K562 (cell line): ENCODE results near the gene FOXJ3. TPM values are rescaled to one million over a fixed set of nuclear protein-coding genes. Genes with fewer than 3 reads are reported as not detected.

Experiments used
- ARID2 ChIP-seq: fragments of 450-650 bp; IDR thresholded peaks from 2 replicates; pipeline ENCODE4 v1.6.1; 2017; ENCODE audit warnings: antibody characterized with exemption, mild to moderate bottlenecking
- CEBPG ChIP-seq, 3 experiments: fragments of 200-800 bp in 1 of 3; sonication (Bioruptor generic) in 1 of 3; sonication (generic) in 1 of 3; formaldehyde crosslinking in 1 of 3; IDR thresholded peaks in 2 of 3; conservative IDR thresholded peaks in 1 of 3; 2 replicates each; pipeline versions ENCODE4 v1.6.1 to v1.8.0; 2016 to 2022; ENCODE audit warnings: missing compliant biosample characterization in 2 of 3, missing genetic modification characterization in 2 of 3, mild to moderate bottlenecking in 1 of 3, missing genetic modification reagents in 1 of 3
- CREM ChIP-seq: IDR thresholded peaks from 2 replicates; pipeline ENCODE4 v1.6.1; 2014; ENCODE audit warnings: antibody characterized with exemption, low read depth
- ETV5 ChIP-seq: sonication (generic); formaldehyde crosslinking; IDR thresholded peaks from 2 replicates; pipeline ENCODE4 v1.4.0; 2020; ENCODE audit warnings: low read depth, mild to moderate bottlenecking, missing genetic modification reagents
- ETV6 ChIP-seq, 3 experiments: fragments of 150-350 bp in 1 of 3; sonication (generic) in 1 of 3; formaldehyde crosslinking in 1 of 3; IDR thresholded peaks; 2 replicates each; pipeline versions ENCODE4 v1.6.1 to v1.8.0; 2014 to 2022; ENCODE audit warnings: borderline replicate concordance in 2 of 3, low read depth in 2 of 3, antibody characterized with exemption in 1 of 3, low read length in 1 of 3, mild to moderate bottlenecking in 1 of 3, missing genetic modification reagents in 1 of 3
- HNRNPL ChIP-seq: fragments of 200-400 bp; formaldehyde crosslinking; IDR thresholded peaks from 2 replicates; pipeline ENCODE4 v1.6.1; 2017; ENCODE audit warnings: low read depth, mild to moderate bottlenecking, low read length
- MTA2 ChIP-seq: fragments of 450-650 bp; IDR thresholded peaks from 2 replicates; pipeline ENCODE4 v1.6.1; 2016; ENCODE audit warnings: low read depth
- NR2C2 ChIP-seq, 2 experiments: fragments of 200-800 bp in 1 of 2; sonication (Bioruptor generic) in 1 of 2; sonication (generic) in 1 of 2; formaldehyde crosslinking in 1 of 2; IDR thresholded peaks; 2 replicates each; pipeline versions ENCODE4 v1.6.1 to v1.8.0; 2016 to 2022; ENCODE audit warnings: mild to moderate bottlenecking in 1 of 2, missing compliant biosample characterization in 1 of 2, missing genetic modification characterization in 1 of 2, missing genetic modification reagents in 1 of 2
- RAD21 ChIP-seq, 2 experiments: fragments of 250-450 bp in 1 of 2; fragments of 450-650 bp in 1 of 2; sonication (Bioruptor Pico) in 1 of 2; formaldehyde crosslinking in 1 of 2; IDR thresholded peaks in 1 of 2; conservative IDR thresholded peaks in 1 of 2; 2 replicates each; pipeline versions ENCODE4 v1.4.0 to v1.8.0; 2020 to 2022; ENCODE audit warnings: mild to moderate bottlenecking in 2 of 2, moderate library complexity in 1 of 2
- RBM14 ChIP-seq: fragments of 200-400 bp; formaldehyde crosslinking; IDR thresholded peaks from 2 replicates; pipeline ENCODE4 v1.6.1; 2018; ENCODE audit warnings: low read depth, mild to moderate bottlenecking, low read length, moderate library complexity, borderline replicate concordance; ENCODE audit not compliant: insufficient read depth
- RBM39 ChIP-seq: fragments of 200-400 bp; formaldehyde crosslinking; optimal IDR thresholded peaks from 2 replicates; pipeline ENCODE3; 2018; ENCODE audit warnings: low read depth, low read length
- SMAD3 ChIP-seq: fragments of 450-650 bp; formaldehyde crosslinking; conservative IDR thresholded peaks from 2 replicates; pipeline ENCODE4 v1.4.0; 2020; ENCODE audit warnings: mild to moderate bottlenecking
- SMC3 ChIP-seq: conservative IDR thresholded peaks from 2 replicates; pipeline ENCODE4 v1.6.1; 2011; ENCODE audit warnings: low read depth, low read length, improper control_type of control experiment; ENCODE audit not compliant: insufficient read depth
- STAG1 ChIP-seq: sonication (generic); formaldehyde crosslinking; IDR thresholded peaks from 2 replicates; pipeline ENCODE4 v1.5.0; 2020; ENCODE audit warnings: missing genetic modification reagents, borderline replicate concordance
- TBP ChIP-seq: optimal IDR thresholded peaks from 2 replicates; pipeline ENCODE3; 2011; ENCODE audit warnings: low read depth, low read length, improper control_type of control experiment
- XRCC5 ChIP-seq: fragments of 200-400 bp; formaldehyde crosslinking; IDR thresholded peaks from 2 replicates; pipeline ENCODE4 v1.6.1; 2017; ENCODE audit warnings: low read depth, mild to moderate bottlenecking, low read length
- ZBTB43 ChIP-seq: sonication (generic); formaldehyde crosslinking; IDR thresholded peaks from 2 replicates; pipeline ENCODE4 v1.8.0; 2023; ENCODE audit warnings: mild to moderate bottlenecking, missing genetic modification reagents
- ZBTB9 ChIP-seq: fragments of 450-650 bp; formaldehyde crosslinking; IDR thresholded peaks from 2 replicates; pipeline ENCODE4 v1.4.0; 2020; ENCODE audit warnings: mild to moderate bottlenecking, moderate library complexity
- ZEB2 ChIP-seq: fragments of 450-650 bp; IDR thresholded peaks from 2 replicates; pipeline ENCODE4 v1.6.1; 2016
- ZFP1 ChIP-seq: fragments of 450-650 bp; formaldehyde crosslinking; IDR thresholded peaks from 2 replicates; pipeline ENCODE4 v1.4.0; 2020; ENCODE audit warnings: mild to moderate bottlenecking, mixed read lengths
- ZKSCAN8 ChIP-seq: fragments of 200-800 bp; sonication (Bioruptor generic); IDR thresholded peaks from 2 replicates; pipeline ENCODE4 v1.6.1; 2016; ENCODE audit warnings: missing genetic modification characterization, missing compliant biosample characterization
- ZNF165 ChIP-seq: fragments of 250-450 bp; sonication (Bioruptor Pico); IDR thresholded peaks from 2 replicates; pipeline ENCODE4 v1.4.0; 2020; ENCODE audit warnings: borderline replicate concordance
- ZNF695 ChIP-seq: fragments of 450-650 bp; formaldehyde crosslinking; IDR thresholded peaks from 2 replicates; pipeline ENCODE4 v1.4.0; 2020; ENCODE audit warnings: mild to moderate bottlenecking, moderate library complexity
- polyA plus RNA-seq, 8 experiments: library from polyadenylated mRNA; depleted of rRNA in 4 of 8; stranded (reverse) in 5 of 8; unstranded in 3 of 8; fragments of >200 nt; fragmentation: Nextera tagmentation in 2 of 8; fragmentation: Illumina TruSeq in 1 of 8; extraction: Ambion mirVana in 2 of 8; extraction: Trizol in 1 of 8; gene quantifications; 2 replicates each; pipeline versions ENCODE4 v1.2.1 to v1.2.3, GENCODE V29; 2011 to 2014; ENCODE audit warnings: inconsistent platforms in 1 of 8, missing spikeins in 1 of 8
- total RNA-seq, 7 experiments: library from RNA; depleted of rRNA in 6 of 7; stranded (reverse); fragments of >200 nt in 6 of 7; fragmentation: Illumina TruSeq in 2 of 7; extraction: Trizol in 2 of 7; gene quantifications; 2 replicates each; pipeline versions ENCODE4 v1.2.1 to v1.2.3, GENCODE V29; 2011 to 2021; ENCODE audit warnings: low replicate concordance in 1 of 7
- TF ChIP-seq, protein P1 (sequence below): IDR thresholded peaks from 2 replicates; pipeline ENCODE4 v1.6.1; 2014; ENCODE audit warnings: antibody characterized with exemption

FOXJ3 gene
- total and polyA plus RNA-seq, 9 of the 15 experiments (the other 6 are each of a cell fraction or from before 2014, with no cell fraction given), result 8.7 to 35.3 (median 23.4) TPM

DNA sequence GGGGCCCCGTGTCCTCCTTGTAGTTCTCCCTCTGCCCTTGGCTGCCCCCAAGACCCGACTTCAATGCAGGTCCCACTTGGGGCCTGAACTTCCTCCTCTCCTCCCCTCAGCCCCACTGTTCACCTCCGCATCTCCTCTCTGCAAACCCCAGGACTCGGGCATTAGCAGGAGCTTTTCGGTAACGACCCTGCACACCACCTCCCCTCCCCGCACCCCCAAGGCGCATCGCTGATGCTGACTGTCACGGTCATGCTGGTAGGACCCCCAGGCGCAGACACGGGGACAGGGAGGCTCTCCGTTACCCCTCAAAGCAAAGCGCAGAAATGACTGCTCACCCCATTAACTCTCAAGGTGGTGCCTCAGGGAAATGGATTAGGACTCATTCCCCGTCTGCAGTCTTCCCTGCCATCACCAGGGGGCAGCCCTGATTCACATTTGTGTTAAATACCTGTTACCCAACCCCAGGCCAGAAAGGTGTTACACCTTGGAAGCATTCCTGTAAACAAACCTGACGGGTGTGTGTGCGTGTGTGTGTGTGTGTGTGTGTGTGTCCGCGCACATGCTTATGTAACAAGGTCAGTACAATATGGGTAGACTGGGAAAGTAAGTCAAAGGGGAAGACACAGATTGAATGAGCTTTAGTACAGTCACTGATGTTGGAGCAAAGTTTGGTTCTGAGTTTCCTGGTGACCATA, 188.3 kb downstream of the FOXJ3 start (continued):
- TF ChIP-seq SMAD3 (CRISPR knock-in tag), result no peak
- peak; percentile 36; the same call in 1 of the 2 replicates for TF ChIP-seq CEBPG (CRISPR knock-in tag; IDR thresholded peaks at IDR 0.05)
- no peak for TF ChIP-seq CEBPG (tag; conservative IDR thresholded peaks at IDR 0.05 in 1 of 2, IDR thresholded peaks at IDR 0.05 in 1 of 2)
- no peak for TF ChIP-seq ZKSCAN8 (CRISPR knock-in tag)
- TF ChIP-seq SMC3, result peak; percentile 94
- TF ChIP-seq NR2C2 (CRISPR knock-in tag; IDR thresholded peaks at IDR 0.05), result 0 out of 2 replicates have a peak, but pooled peaks have one; percentile 24
- no peak for TF ChIP-seq NR2C2 (tag; IDR thresholded peaks at IDR 0.05)
- TF ChIP-seq ZBTB9 (CRISPR knock-in tag), result no peak
- TF ChIP-seq RAD21 (CRISPR knock-in tag; conservative IDR thresholded peaks at IDR 0.05 in 1 of 2, IDR thresholded peaks at IDR 0.05 in 1 of 2), result peak; percentile 73 to 95
- no peak for TF ChIP-seq ZNF695 (CRISPR knock-in tag)
- no peak for TF ChIP-seq ETV5 (CRISPR knock-in tag)
- TF ChIP-seq ZFP1 (CRISPR knock-in tag), result no peak
- TF ChIP-seq, protein P1, sequence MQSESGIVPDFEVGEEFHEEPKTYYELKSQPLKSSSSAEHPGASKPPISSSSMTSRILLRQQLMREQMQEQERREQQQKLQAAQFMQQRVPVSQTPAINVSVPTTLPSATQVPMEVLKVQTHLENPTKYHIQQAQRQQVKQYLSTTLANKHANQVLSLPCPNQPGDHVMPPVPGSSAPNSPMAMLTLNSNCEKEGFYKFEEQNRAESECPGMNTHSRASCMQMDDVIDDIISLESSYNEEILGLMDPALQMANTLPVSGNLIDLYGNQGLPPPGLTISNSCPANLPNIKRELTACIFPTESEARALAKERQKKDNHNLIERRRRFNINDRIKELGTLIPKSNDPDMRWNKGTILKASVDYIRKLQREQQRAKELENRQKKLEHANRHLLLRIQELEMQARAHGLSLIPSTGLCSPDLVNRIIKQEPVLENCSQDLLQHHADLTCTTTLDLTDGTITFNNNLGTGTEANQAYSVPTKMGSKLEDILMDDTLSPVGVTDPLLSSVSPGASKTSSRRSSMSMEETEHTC, result no peak
- peak; percentile 66 for TF ChIP-seq ZEB2
- no peak for TF ChIP-seq RBM14
- TF ChIP-seq STAG1 (CRISPR knock-in tag), result peak; percentile 77; the same call in 1 of the 2 replicates
- TF ChIP-seq ARID2, result peak; percentile 75
- TF ChIP-seq MTA2, result no peak
- 0 out of 2 replicates have a peak, but pooled peaks have one; percentile 30 for TF ChIP-seq CREM
- peak; percentile 20 for TF ChIP-seq TBP
- no peak for TF ChIP-seq HNRNPL
- no peak for TF ChIP-seq ZNF165 (CRISPR knock-in tag)
- TF ChIP-seq RBM39, result no peak
- no peak for TF ChIP-seq ZBTB43
- no peak for TF ChIP-seq ETV6 (IDR thresholded peaks at IDR 0.05; ENCODE audit: borderline replicate concordance in 1 of 2, low read depth in 2 of 2, low read length in 1 of 2)
- no peak for TF ChIP-seq ETV6 (CRISPR knock-in tag; IDR thresholded peaks at IDR 0.05; ENCODE audit: borderline replicate concordance)
- peak; percentile 69; the same call in 1 of the 2 replicates for TF ChIP-seq XRCC5
